ENCODE data around the gene WDR53.
A peak's percentile ranks its signal among the peaks of the same experiment; 100 is the strongest.

Gene WDR53

GRCh38 chr3:196611761-196612483, 43.6 kb upstream of the WDR53 start:
- Histone ChIP-seq H3K4me1 (ENCODE audit: insufficient read depth, low read length, poor library complexity, severe bottlenecking) (peaks cover 46% of the 10 kb centered on the region), H4K20me1 (ENCODE audit: insufficient read depth, low read length, poor library complexity, severe bottlenecking) (no peaks in the 10 kb centered on the region), H2AFZ (ENCODE audit: low read length) (no peak overlapping the region; the same call in 1 of the 2 replicates), H3K4me2 (ENCODE audit: low read depth, low read length, poor library complexity, severe bottlenecking) (peak overlapping the region; percentile 88), H3K9ac (ENCODE audit: low read depth, low read length, poor library complexity, severe bottlenecking) (peak overlapping the region; percentile 86), H3F3A (ENCODE audit: low read depth) (peaks cover 12% of the 10 kb centered on the region; the same call in 1 of the 2 replicates), H3K27me3 (ENCODE audit: insufficient read depth, low read length, poor library complexity, severe bottlenecking) (no peaks in the 10 kb centered on the region), H3K9me3 (ENCODE audit: insufficient read depth, low read depth, low read length) (no peaks in the 10 kb centered on the region), H3K4me3 (ENCODE audit: low read length, poor library complexity, severe bottlenecking) (peak overlapping the region; percentile 67), H3K79me2 (ENCODE audit: insufficient read depth, low read length) (peaks cover 33% of the 10 kb centered on the region), H3K36me3 (ENCODE audit: insufficient read depth, low read length) (no peaks in the 10 kb centered on the region), H3K9me2 (replicated peaks; ENCODE audit: low read depth, low read length) (no peaks in the 10 kb centered on the region)
- TF ChIP-seq CTCF (conservative IDR thresholded peaks at IDR 0.05; ENCODE audit: low read length) = no peak

DNA sequence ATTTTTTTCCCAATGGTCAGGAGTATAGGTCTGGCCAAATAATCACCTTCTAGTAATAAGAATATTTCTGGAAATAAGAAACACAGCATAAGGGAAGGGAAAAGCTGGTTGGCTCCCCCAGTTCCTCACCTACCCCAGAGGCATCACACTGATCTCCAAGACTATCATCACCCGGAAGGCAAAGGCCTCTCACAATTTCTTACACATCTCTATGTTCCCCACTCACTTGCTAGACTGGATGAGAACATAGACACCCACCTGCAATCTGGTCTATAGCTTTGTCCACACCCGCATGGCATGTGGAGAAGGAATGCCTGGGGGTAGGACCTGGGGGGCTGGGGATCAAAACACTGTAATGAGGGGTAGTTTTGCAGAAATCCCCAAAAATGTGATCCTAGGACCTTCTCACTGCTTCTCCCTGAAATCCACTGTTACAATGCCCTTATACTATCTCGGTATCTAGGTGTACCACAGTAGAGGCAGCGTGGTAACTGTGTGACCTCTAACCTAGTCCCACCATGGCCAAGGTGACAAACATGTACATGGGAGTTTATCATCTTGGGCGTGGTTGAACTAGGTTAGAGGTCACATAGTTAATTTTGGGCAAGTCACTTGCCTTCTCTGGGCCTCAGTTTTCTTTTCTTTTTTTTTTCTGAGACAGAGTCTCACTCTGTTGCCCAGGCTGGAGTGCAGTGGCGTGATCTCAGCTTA, 41.6 kb upstream of the WDR53 start:
- Histone ChIP-seq H3K4me2 (ENCODE audit: low read depth, low read length, poor library complexity, severe bottlenecking) (peak overlapping the region; percentile 86), H3K9me3 (ENCODE audit: insufficient read depth, low read depth, low read length) (no peaks in the 10 kb centered on the region)

GRCh38 chr3:196609343-196609775, 41.0 kb upstream of the WDR53 start:
- H4K20me1 ChIP-seq (ENCODE audit: insufficient read depth, low read length, poor library complexity, severe bottlenecking) = no peaks in the 10 kb centered on the region
- no peaks in the 10 kb centered on the region for H3K9me3 ChIP-seq (ENCODE audit: insufficient read depth, low read depth, low read length)
- TF ChIP-seq EZH2phosphoT487 (IDR thresholded peaks at IDR 0.05; ENCODE audit: borderline replicate concordance) = no peak
- peak; percentile 99 for TF ChIP-seq CTCF (conservative IDR thresholded peaks at IDR 0.05; ENCODE audit: low read length)
- peaks cover 46% of the 10 kb centered on the region for H3K4me1 ChIP-seq (ENCODE audit: insufficient read depth, low read length, poor library complexity, severe bottlenecking)
- H3K27me3 ChIP-seq (ENCODE audit: insufficient read depth, low read length, poor library complexity, severe bottlenecking) = no peaks in the 10 kb centered on the region
- no peaks in the 10 kb centered on the region for H3K36me3 ChIP-seq (ENCODE audit: insufficient read depth, low read length)
- peak overlapping the region; percentile 86 for H3K4me2 ChIP-seq (ENCODE audit: low read depth, low read length, poor library complexity, severe bottlenecking)
- H3K79me2 ChIP-seq (ENCODE audit: insufficient read depth, low read length) = peaks cover 33% of the 10 kb centered on the region
- H3K9ac ChIP-seq (ENCODE audit: low read depth, low read length, poor library complexity, severe bottlenecking) = peak overlapping the region; percentile 82
- H3F3A ChIP-seq (ENCODE audit: low read depth) = peaks cover 12% of the 10 kb centered on the region; the same call in 1 of the 2 replicates
- H2AFZ ChIP-seq (ENCODE audit: low read length) = no peak overlapping the region
- H3K4me3 ChIP-seq (ENCODE audit: low read length, poor library complexity, severe bottlenecking) = peak overlapping the region; percentile 66
- no peaks in the 10 kb centered on the region for H3K9me2 ChIP-seq (replicated peaks; ENCODE audit: low read depth, low read length)

More for the DNA sequence above, 41.6 kb upstream of the WDR53 start:
- H3K27me3 ChIP-seq (ENCODE audit: insufficient read depth, low read length, poor library complexity, severe bottlenecking) = no peaks in the 10 kb centered on the region
- peak overlapping the region; percentile 66 for H3K4me3 ChIP-seq (ENCODE audit: low read length, poor library complexity, severe bottlenecking)
- no peaks in the 10 kb centered on the region for H4K20me1 ChIP-seq (ENCODE audit: insufficient read depth, low read length, poor library complexity, severe bottlenecking)
- H3K4me1 ChIP-seq (ENCODE audit: insufficient read depth, low read length, poor library complexity, severe bottlenecking) = peaks cover 46% of the 10 kb centered on the region
- no peaks in the 10 kb centered on the region for H3K36me3 ChIP-seq (ENCODE audit: insufficient read depth, low read length)
- H3F3A ChIP-seq (ENCODE audit: low read depth) = peaks cover 12% of the 10 kb centered on the region; the same call in 1 of the 2 replicates
- H3K9ac ChIP-seq (ENCODE audit: low read depth, low read length, poor library complexity, severe bottlenecking) = peak overlapping the region; percentile 82
- H3K79me2 ChIP-seq (ENCODE audit: insufficient read depth, low read length) = peaks cover 33% of the 10 kb centered on the region
- H2AFZ ChIP-seq (ENCODE audit: low read length) = no peak overlapping the region
- H3K9me2 ChIP-seq (replicated peaks; ENCODE audit: low read depth, low read length) = no peaks in the 10 kb centered on the region
- TF ChIP-seq CTCF (conservative IDR thresholded peaks at IDR 0.05; ENCODE audit: low read length) = no peak
- no peak for TF ChIP-seq EZH2phosphoT487 (IDR thresholded peaks at IDR 0.05; ENCODE audit: borderline replicate concordance)
